DND-41 (cell line): ENCODE measurements around the gene SMCO2.

Experiments used
- ATAC-seq: fragments of 200-7000 bp; cut with Tn5 transposase; 3 replicates; pipeline ENCODE4 v1.9.1; 2021; ENCODE audit warnings: low read depth; ENCODE audit not compliant: insufficient read depth
- DNase-seq: peaks from one replicate; pipeline ENCODE4 v3.0.0-alpha.2; 2020
- H2AFZ ChIP-seq: 2 replicates; pipeline ENCODE4 v1.6.0; 2012; ENCODE audit warnings: low read depth, low read length
- H3K27ac ChIP-seq: 2 replicates; pipeline ENCODE4 v1.5.1; 2012; ENCODE audit warnings: low read length, inconsistent platforms
- H3K27me3 ChIP-seq: fragments of 200-600 bp; sonication (generic); 2 replicates; pipeline ENCODE4 v1.6.0; 2012; ENCODE audit warnings: low read length, mild to moderate bottlenecking, inconsistent platforms; ENCODE audit not compliant: insufficient read depth, poor library complexity
- H3K36me3 ChIP-seq: 2 replicates; pipeline ENCODE4 v1.5.1; 2012; ENCODE audit warnings: low read length, inconsistent platforms; ENCODE audit not compliant: insufficient read depth
- H3K4me1 ChIP-seq: 2 replicates; pipeline ENCODE4 v1.5.1; 2012; ENCODE audit warnings: mild to moderate bottlenecking, low read length; ENCODE audit not compliant: insufficient read depth
- H3K4me2 ChIP-seq: 2 replicates; pipeline ENCODE4 v1.6.0; 2012; ENCODE audit warnings: mild to moderate bottlenecking, moderate library complexity, low read length, inconsistent platforms; ENCODE audit not compliant: insufficient read depth
- H3K4me3 ChIP-seq, 2 experiments: fragments of 200-600 bp in 1 of 2; shearing (Covaris generic) in 1 of 2; 2 replicates each; pipeline ENCODE4 v1.5.1; 2012 to 2016; ENCODE audit warnings: inconsistent platforms in 2 of 2, low read length in 2 of 2, mild to moderate bottlenecking in 2 of 2, low read depth in 1 of 2, moderate library complexity in 1 of 2
- H3K79me2 ChIP-seq: 2 replicates; pipeline ENCODE4 v1.6.0; 2012; ENCODE audit warnings: low read length, inconsistent platforms; ENCODE audit not compliant: insufficient read depth
- H3K9ac ChIP-seq: 2 replicates; pipeline ENCODE4 v1.6.0; 2012; ENCODE audit warnings: low read depth, mild to moderate bottlenecking, inconsistent platforms, low read length, moderate library complexity
- H3K9me3 ChIP-seq: 2 replicates; pipeline ENCODE4 v1.5.1; 2012; ENCODE audit warnings: low read length, moderate library complexity, mild to moderate bottlenecking, inconsistent platforms; ENCODE audit not compliant: insufficient read depth, severe bottlenecking
- H4K20me1 ChIP-seq: 2 replicates; pipeline ENCODE4 v1.6.0; 2012; ENCODE audit warnings: low read length; ENCODE audit not compliant: insufficient read depth
- CTCF ChIP-seq: IDR thresholded peaks from 2 replicates; pipeline ENCODE4 v1.5.1; 2012; ENCODE audit warnings: borderline replicate concordance, low read length, moderate library complexity, mild to moderate bottlenecking; ENCODE audit not compliant: poor library complexity, severe bottlenecking; ENCODE audit errors: extremely low read depth
- EZH2 ChIP-seq: IDR thresholded peaks from 3 replicates; pipeline ENCODE4 v1.6.1; 2012; ENCODE audit warnings: borderline replicate concordance, low read depth, mild to moderate bottlenecking, moderate library complexity, low read length, inconsistent platforms; ENCODE audit not compliant: severe bottlenecking

SMCO2 gene

DNA sequence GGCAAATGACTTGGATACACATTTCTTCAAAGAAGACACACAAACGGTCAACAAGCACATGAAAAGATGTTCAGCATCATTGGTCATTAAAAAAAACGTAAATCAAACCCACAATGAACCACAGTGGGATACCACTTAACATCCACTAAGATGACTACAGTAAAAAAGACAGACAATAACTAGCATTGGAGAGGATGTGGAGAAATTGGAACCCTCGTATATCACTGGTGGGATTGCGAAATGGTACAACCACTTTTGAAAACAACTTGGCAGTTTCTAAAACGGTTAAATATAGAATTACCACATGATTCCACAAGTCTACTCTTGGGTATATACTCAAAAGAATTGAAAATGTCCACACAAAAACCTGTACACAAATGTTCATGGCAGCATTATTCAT lies 52.2 kb downstream of the SMCO2 start:
- H3K9ac ChIP-seq: no peak overlapping the region
- no peak overlapping the region for H2AFZ ChIP-seq
- ATAC-seq (no peak), DNase-seq (no peak)
- H3K4me1 ChIP-seq: no peaks in the 10 kb centered on the region
- H3K79me2 ChIP-seq: no peaks in the 10 kb centered on the region
- H3K36me3 ChIP-seq: no peaks in the 10 kb centered on the region
- H3K4me2 ChIP-seq: no peak overlapping the region
- no peak overlapping the region for H3K4me3 ChIP-seq
- no peaks in the 10 kb centered on the region for H4K20me1 ChIP-seq
- H3K9me3 ChIP-seq: no peaks in the 10 kb centered on the region
- H3K27me3 ChIP-seq: no peaks in the 10 kb centered on the region
- no peak for TF ChIP-seq EZH2
- no peak for TF ChIP-seq CTCF
- H3K27ac ChIP-seq: no peak overlapping the region

DNA sequence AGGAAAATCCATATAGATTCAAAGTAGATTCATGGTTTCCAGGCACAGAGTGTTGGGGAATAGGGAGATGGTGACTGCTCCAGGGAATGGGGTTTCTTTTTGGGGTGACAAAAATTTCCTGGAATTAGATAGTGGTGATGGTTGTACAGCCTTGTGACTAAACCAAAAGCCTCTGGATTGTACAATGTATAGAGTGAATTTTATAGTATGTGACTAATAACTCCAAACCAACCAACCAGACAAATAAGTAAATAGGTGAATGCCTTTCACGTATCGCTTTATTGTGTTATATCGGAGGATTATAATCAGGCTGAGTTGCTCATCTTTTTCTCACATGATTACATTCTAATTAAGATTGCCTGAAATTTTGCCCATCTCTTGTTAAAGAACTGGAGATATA lies 52.8 kb downstream of the SMCO2 start:
- no peaks in the 10 kb centered on the region for H3K4me1 ChIP-seq
- no peaks in the 10 kb centered on the region for H3K27me3 ChIP-seq
- TF ChIP-seq CTCF (no peak), EZH2 (no peak)
- ATAC-seq: no peak
- no peak overlapping the region for H3K4me3 ChIP-seq
- H2AFZ ChIP-seq: no peak overlapping the region
- H3K79me2 ChIP-seq: no peaks in the 10 kb centered on the region
- no peaks in the 10 kb centered on the region for H3K36me3 ChIP-seq
- no peak overlapping the region for H3K4me2 ChIP-seq
- H3K27ac ChIP-seq: no peak overlapping the region
- DNase-seq: no peak
- no peaks in the 10 kb centered on the region for H3K9me3 ChIP-seq
- H4K20me1 ChIP-seq: no peaks in the 10 kb centered on the region
- no peak overlapping the region for H3K9ac ChIP-seq

- no peak for ATAC-seq
- no peak overlapping the region for H3K9ac ChIP-seq
- DNase-seq: no peak
- TF ChIP-seq CTCF (no peak), EZH2 (no peak)
- H3K4me2 ChIP-seq: no peak overlapping the region
- no peaks in the 10 kb centered on the region for H3K4me1 ChIP-seq
- no peak overlapping the region for H3K4me3 ChIP-seq
- H3K9me3 ChIP-seq: no peaks in the 10 kb centered on the region
- no peaks in the 10 kb centered on the region for H3K36me3 ChIP-seq
- no peaks in the 10 kb centered on the region for H3K27me3 ChIP-seq
- H4K20me1 ChIP-seq: no peaks in the 10 kb centered on the region
- H3K27ac ChIP-seq: no peak overlapping the region
- no peaks in the 10 kb centered on the region for H3K79me2 ChIP-seq
- no peak overlapping the region for H2AFZ ChIP-seq
These were observed 54.0 kb downstream of the SMCO2 start for GRCh38 chr12:27500546-27500945.

- H3K36me3 ChIP-seq: no peaks in the 10 kb centered on the region
- no peaks in the 10 kb centered on the region for H3K79me2 ChIP-seq
- no peak for TF ChIP-seq EZH2
- no peak for TF ChIP-seq CTCF
- H3K27me3 ChIP-seq: no peaks in the 10 kb centered on the region
- no peak overlapping the region for H2AFZ ChIP-seq
- no peaks in the 10 kb centered on the region for H3K4me1 ChIP-seq
- H3K9ac ChIP-seq: no peak overlapping the region
- no peak; the same call in 2 of the 3 replicates for ATAC-seq
- H3K4me2 ChIP-seq: no peak overlapping the region
- no peak overlapping the region for H3K4me3 ChIP-seq
- DNase-seq: no peak
- no peaks in the 10 kb centered on the region for H3K9me3 ChIP-seq
- no peaks in the 10 kb centered on the region for H4K20me1 ChIP-seq
- no peak overlapping the region for H3K27ac ChIP-seq
These were observed 55.5 kb downstream of the SMCO2 start for GRCh38 chr12:27502021-27502435.
